Astrocyte (in vitro differentiated cells and primary cell): ENCODE measurements around the gene OR1N2. TPM values are rescaled to one million over a fixed set of nuclear protein-coding genes. Genes with fewer than 3 reads are reported as not detected.
"Not testable (repeated sequence)": the region's sequence is repeated elsewhere in the genome, so short reads cannot be mapped to it uniquely, and the experiment has no call there.

Experiments used
- DNase-seq: peaks from one replicate; pipeline ENCODE4 v3.0.0-alpha.2; 2010; ENCODE audit warnings: low read depth
- FAIRE-seq: peaks from 2 replicates; lab custom pipeline; 2011; peaks lifted over from hg19 to GRCh38; lab: Jason Lieb, UNC
- H2AFZ ChIP-seq: 2 replicates; pipeline ENCODE4 v1.6.0; 2012; ENCODE audit warnings: low read depth, low read length, inconsistent platforms
- H3K27ac ChIP-seq: 2 replicates; pipeline ENCODE4 v1.5.1; 2011; ENCODE audit warnings: low read depth, low read length, inconsistent platforms
- H3K27me3 ChIP-seq: 2 replicates; pipeline ENCODE4 v1.6.0; 2011; ENCODE audit warnings: low read length, inconsistent platforms; ENCODE audit not compliant: insufficient read depth
- H3K36me3 ChIP-seq: 2 replicates; pipeline ENCODE4 v1.5.1; 2011; ENCODE audit warnings: low read length, inconsistent platforms; ENCODE audit not compliant: insufficient read depth
- H3K4me1 ChIP-seq: 2 replicates; pipeline ENCODE4 v1.5.1; 2011; ENCODE audit warnings: low read length, inconsistent platforms; ENCODE audit not compliant: insufficient read depth
- H3K4me2 ChIP-seq: 2 replicates; pipeline ENCODE4 v1.6.0; 2012; ENCODE audit warnings: low read length, inconsistent platforms
- H3K4me3 ChIP-seq: 2 replicates; pipeline ENCODE4 v1.5.1; 2011; ENCODE audit warnings: low read depth, mild to moderate bottlenecking, low read length, inconsistent platforms; ENCODE audit not compliant: insufficient read depth
- H3K79me2 ChIP-seq: 2 replicates; pipeline ENCODE4 v1.6.0; 2012; ENCODE audit warnings: mild to moderate bottlenecking, low read length, inconsistent platforms; ENCODE audit not compliant: insufficient read depth
- H3K9ac ChIP-seq: 2 replicates; pipeline ENCODE4 v1.6.0; 2012; ENCODE audit warnings: mild to moderate bottlenecking, low read length, inconsistent platforms
- H3K9me3 ChIP-seq: 2 replicates; pipeline ENCODE4 v1.5.1; 2012; ENCODE audit warnings: low read depth, mild to moderate bottlenecking, low read length, inconsistent platforms; ENCODE audit not compliant: insufficient read depth
- H4K20me1 ChIP-seq: 2 replicates; pipeline ENCODE4 v1.6.0; 2012; ENCODE audit warnings: low read length, inconsistent platforms; ENCODE audit not compliant: insufficient read depth
- H3K27ac Mint-ChIP-seq: one replicate; pipeline ENCODE4 v1.8.0; 2021; ENCODE audit warnings: mild to moderate bottlenecking, mixed read lengths; ENCODE audit not compliant: unreplicated experiment
- H3K27me3 Mint-ChIP-seq: one replicate; pipeline ENCODE4 v1.8.0; 2021; ENCODE audit warnings: low read depth, mixed read lengths; ENCODE audit not compliant: unreplicated experiment
- H3K36me3 Mint-ChIP-seq: one replicate; pipeline ENCODE4 v1.8.0; 2021; ENCODE audit warnings: low read depth, mixed read lengths; ENCODE audit not compliant: unreplicated experiment
- H3K4me1 Mint-ChIP-seq: one replicate; pipeline ENCODE4 v1.8.0; 2021; ENCODE audit warnings: low read depth, mixed read lengths; ENCODE audit not compliant: unreplicated experiment
- H3K4me3 Mint-ChIP-seq: one replicate; pipeline ENCODE4 v1.8.0; 2021; ENCODE audit warnings: mild to moderate bottlenecking, moderate library complexity, mixed read lengths; ENCODE audit not compliant: unreplicated experiment
- H3K9me3 Mint-ChIP-seq: one replicate; pipeline ENCODE4 v1.8.0; 2021; ENCODE audit warnings: mild to moderate bottlenecking, mixed read lengths; ENCODE audit not compliant: unreplicated experiment
- EZH2 ChIP-seq: IDR thresholded peaks from 2 replicates; pipeline ENCODE4 v1.6.1; 2012; ENCODE audit warnings: mild to moderate bottlenecking, low read length, inconsistent platforms; ENCODE audit not compliant: insufficient read depth
- total RNA-seq: library from RNA; stranded (reverse); gene quantifications from 2 replicates; pipeline ENCODE4 v1.2.1, GENCODE V29; 2021
- TF ChIP-seq, protein P1 (sequence below): IDR thresholded peaks from 2 replicates; pipeline ENCODE4 v1.5.1; 2011; ENCODE audit warnings: low read depth, mild to moderate bottlenecking, inconsistent platforms, low read length, moderate library complexity; ENCODE audit not compliant: insufficient read depth

The OR1N2 gene
- total RNA-seq, 1 donor from 2014 or later = not detected

DNA sequence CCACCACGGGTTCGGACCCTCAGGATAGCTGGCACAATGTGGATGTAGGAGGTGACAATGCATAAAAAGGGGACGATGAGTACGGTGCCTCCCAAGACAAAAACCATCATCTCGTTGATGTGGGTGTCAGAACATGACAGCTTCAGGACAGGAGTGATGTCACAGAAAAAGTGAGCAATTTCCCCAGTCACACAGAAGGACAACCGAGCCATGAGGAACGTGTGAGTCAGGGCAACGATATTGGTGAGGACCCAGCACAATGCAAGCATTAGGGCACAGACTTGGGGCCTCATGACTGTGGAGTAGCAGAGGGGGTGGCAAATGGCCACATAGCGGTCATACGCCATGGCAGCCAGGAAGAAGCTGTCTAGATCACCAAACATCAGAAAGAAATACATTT, 26.3 kb upstream of the OR1N2 start:
- no peaks in the 10 kb centered on the region for H3K79me2 ChIP-seq
- H3K27me3 ChIP-seq = no peaks in the 10 kb centered on the region
- no peak overlapping the region for H3K4me3 ChIP-seq
- H3K27ac ChIP-seq = no peak overlapping the region
- TF ChIP-seq, protein P1, sequence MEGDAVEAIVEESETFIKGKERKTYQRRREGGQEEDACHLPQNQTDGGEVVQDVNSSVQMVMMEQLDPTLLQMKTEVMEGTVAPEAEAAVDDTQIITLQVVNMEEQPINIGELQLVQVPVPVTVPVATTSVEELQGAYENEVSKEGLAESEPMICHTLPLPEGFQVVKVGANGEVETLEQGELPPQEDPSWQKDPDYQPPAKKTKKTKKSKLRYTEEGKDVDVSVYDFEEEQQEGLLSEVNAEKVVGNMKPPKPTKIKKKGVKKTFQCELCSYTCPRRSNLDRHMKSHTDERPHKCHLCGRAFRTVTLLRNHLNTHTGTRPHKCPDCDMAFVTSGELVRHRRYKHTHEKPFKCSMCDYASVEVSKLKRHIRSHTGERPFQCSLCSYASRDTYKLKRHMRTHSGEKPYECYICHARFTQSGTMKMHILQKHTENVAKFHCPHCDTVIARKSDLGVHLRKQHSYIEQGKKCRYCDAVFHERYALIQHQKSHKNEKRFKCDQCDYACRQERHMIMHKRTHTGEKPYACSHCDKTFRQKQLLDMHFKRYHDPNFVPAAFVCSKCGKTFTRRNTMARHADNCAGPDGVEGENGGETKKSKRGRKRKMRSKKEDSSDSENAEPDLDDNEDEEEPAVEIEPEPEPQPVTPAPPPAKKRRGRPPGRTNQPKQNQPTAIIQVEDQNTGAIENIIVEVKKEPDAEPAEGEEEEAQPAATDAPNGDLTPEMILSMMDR = no peak
- no peak for TF ChIP-seq EZH2
- H2AFZ ChIP-seq = no peak overlapping the region
- Mint-ChIP-seq H3K36me3 (no peaks in the 10 kb centered on the region), H3K27me3 (peaks cover 3% of the 10 kb centered on the region), H3K4me1 (no peaks in the 10 kb centered on the region), H3K4me3 (no peak overlapping the region), H3K9me3 (peaks cover 4% of the 10 kb centered on the region), H3K27ac (no peak overlapping the region)
- no peak overlapping the region for H3K4me2 ChIP-seq
- FAIRE-seq (no peak), DNase-seq (no peak)
- H4K20me1 ChIP-seq = no peaks in the 10 kb centered on the region
- H3K9ac ChIP-seq = no peak overlapping the region
- H3K4me1 ChIP-seq = no peaks in the 10 kb centered on the region
- no peaks in the 10 kb centered on the region for H3K36me3 ChIP-seq
- peaks cover 3% of the 10 kb centered on the region for H3K9me3 ChIP-seq

DNA sequence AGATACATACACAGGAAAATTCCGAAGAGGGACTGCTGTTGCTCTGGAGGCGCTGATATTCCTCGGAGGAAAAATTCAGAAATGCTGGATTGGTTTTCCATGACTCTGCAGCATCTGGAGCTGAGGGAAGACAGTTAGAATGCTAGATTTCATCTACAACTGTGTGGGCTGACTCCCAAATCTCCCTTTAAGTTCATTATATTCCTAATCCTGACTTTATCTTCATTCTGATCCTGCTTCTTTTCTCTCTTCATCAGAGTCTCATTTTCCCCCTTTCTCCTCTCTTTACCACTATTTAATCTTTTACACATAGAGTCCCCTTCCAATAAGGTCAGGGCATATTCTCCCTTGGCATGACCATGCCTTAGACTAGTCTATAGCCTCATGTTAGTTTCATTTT, 25.7 kb upstream of the OR1N2 start, which contains the start of gene OR1N1:
Gene OR1N1, minus strand, starts transcription at position 101 of the 400 bp plus-strand sequence. Its CDS starts 0 bp downstream, at position 101.
- Histone ChIP-seq H3K79me2 (no peaks in the 10 kb centered on the region), H3K36me3 (no peaks in the 10 kb centered on the region), H3K27me3 (no peaks in the 10 kb centered on the region), H3K9me3 (peaks cover 3% of the 10 kb centered on the region), H2AFZ (no peak within 1 kb of the TSS), H3K9ac (no peak within 1 kb of the TSS), H3K4me2 (no peak within 1 kb of the TSS), H3K27ac (no peak within 1 kb of the TSS), H4K20me1 (no peaks in the 10 kb centered on the region), H3K4me3 (no peak within 1 kb of the TSS), H3K4me1 (no peaks in the 10 kb centered on the region)
- H3K36me3 Mint-ChIP-seq = no peaks in the 10 kb centered on the region
- H3K27ac Mint-ChIP-seq = no peak within 1 kb of the TSS
- DNase-seq (no peak), FAIRE-seq (no peak)
- peaks cover 4% of the 10 kb centered on the region for H3K9me3 Mint-ChIP-seq
- peaks cover 3% of the 10 kb centered on the region for H3K27me3 Mint-ChIP-seq
- TF ChIP-seq, protein P1 = no peak
- TF ChIP-seq EZH2 = no peak
- H3K4me3 Mint-ChIP-seq = no peak within 1 kb of the TSS
- H3K4me1 Mint-ChIP-seq = no peaks in the 10 kb centered on the region

DNA sequence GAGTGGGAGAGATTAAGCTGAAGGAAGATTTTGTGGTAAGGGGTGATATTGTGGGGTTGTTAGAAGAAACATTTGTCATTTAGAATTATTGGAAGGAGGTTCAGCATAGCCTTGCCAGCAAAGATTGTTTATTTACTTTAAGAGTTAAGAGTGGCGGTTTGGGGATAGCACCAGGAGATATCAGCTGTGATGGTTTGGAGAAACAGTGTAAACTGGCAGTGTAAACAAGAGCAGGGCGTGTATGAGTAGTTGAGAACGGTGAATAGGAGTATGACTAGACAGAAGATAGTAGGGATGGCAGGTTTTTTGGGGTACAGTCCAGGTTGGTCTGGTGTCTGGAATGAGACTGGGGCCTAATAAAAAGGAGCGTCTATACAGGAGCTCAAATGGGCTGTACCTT, 21.8 kb upstream of the OR1N2 start:
- H3K4me3 Mint-ChIP-seq, H3K4me3 ChIP-seq, H3K4me1 Mint-ChIP-seq, H3K36me3 ChIP-seq, H4K20me1 ChIP-seq, H3K27me3 Mint-ChIP-seq, H3K9ac ChIP-seq, FAIRE-seq, H3K9me3 Mint-ChIP-seq, H3K36me3 Mint-ChIP-seq, H2AFZ ChIP-seq, H3K9me3 ChIP-seq, DNase-seq, H3K79me2 ChIP-seq, H3K27me3 ChIP-seq, H3K4me1 ChIP-seq, H3K27ac Mint-ChIP-seq, H3K27ac ChIP-seq, H3K4me2 ChIP-seq: not testable (repeated sequence)
